SK-N-SH treated with all-trans-retinoic acid at 6 μM for 48 hours (cell line): ENCODE results near the gene TTC39C.

ENCODE experiments used
- ATAC-seq: fragments of 200-7000 bp; cut with Tn5 transposase; 3 replicates; pipeline ENCODE4 v1.9.1; 2020; ENCODE audit warnings: mild to moderate bottlenecking, moderate library complexity
- ARNTL ChIP-seq: fragments of 450-650 bp; formaldehyde crosslinking; IDR thresholded peaks from 2 replicates; pipeline ENCODE4 v1.5.0; 2020; ENCODE audit warnings: low read depth, mild to moderate bottlenecking, moderate library complexity, borderline replicate concordance
- BACH2 ChIP-seq: fragments of 250-450 bp; sonication (Bioruptor Pico); IDR thresholded peaks from 2 replicates; pipeline ENCODE4 v1.9.0; 2021; ENCODE audit warnings: mild to moderate bottlenecking, borderline replicate concordance
- CSDC2 ChIP-seq: fragments of 250-450 bp; sonication (Bioruptor Pico); IDR thresholded peaks from 2 replicates; pipeline ENCODE4 v1.5.0; 2020; ENCODE audit warnings: mild to moderate bottlenecking, moderate library complexity
- ESRRG ChIP-seq: fragments of 250-450 bp; sonication (Bioruptor Pico); IDR thresholded peaks from 2 replicates; pipeline ENCODE4 v1.6.1; 2021; ENCODE audit warnings: mild to moderate bottlenecking
- GLIS3 ChIP-seq: fragments of 250-450 bp; sonication (Bioruptor Pico); IDR thresholded peaks from 2 replicates; pipeline ENCODE4 v1.5.0; 2020; ENCODE audit warnings: mild to moderate bottlenecking, moderate library complexity
- ISL1 ChIP-seq: fragments of 250-450 bp; sonication (Bioruptor Pico); IDR thresholded peaks from 2 replicates; pipeline ENCODE4 v2.1.2; 2022; ENCODE audit warnings: mild to moderate bottlenecking, moderate library complexity
- OSR1 ChIP-seq: fragments of 250-450 bp; sonication (Bioruptor Pico); IDR thresholded peaks from 2 replicates; pipeline ENCODE4 v1.8.0; 2022; ENCODE audit warnings: moderate library complexity, mild to moderate bottlenecking, inconsistent platforms
- PPARA ChIP-seq: fragments of 250-450 bp; sonication (Bioruptor Pico); IDR thresholded peaks from 2 replicates; pipeline ENCODE4 v1.5.0; 2020; ENCODE audit warnings: mild to moderate bottlenecking, borderline replicate concordance
- RARB ChIP-seq: fragments of 250-450 bp; sonication (Bioruptor Pico); IDR thresholded peaks from 2 replicates; pipeline ENCODE4 v1.8.0; 2021; ENCODE audit warnings: mild to moderate bottlenecking, moderate library complexity
- SNAI2 ChIP-seq: fragments of 250-450 bp; sonication (Bioruptor Pico); IDR thresholded peaks from 2 replicates; pipeline ENCODE4 v1.5.0; 2020; ENCODE audit warnings: mild to moderate bottlenecking, moderate library complexity
- TCF4 ChIP-seq: fragments of 250-450 bp; sonication (Bioruptor Pico); IDR thresholded peaks from 2 replicates; pipeline ENCODE4 v1.8.0; 2021; ENCODE audit warnings: mild to moderate bottlenecking, moderate library complexity, borderline replicate concordance
- TOX ChIP-seq: fragments of 250-450 bp; sonication (Bioruptor Pico); IDR thresholded peaks from 2 replicates; pipeline ENCODE4 v1.8.0; 2021; ENCODE audit warnings: mild to moderate bottlenecking, moderate library complexity, borderline replicate concordance
- ZC3H10 ChIP-seq: fragments of 250-450 bp; sonication (Bioruptor Pico); IDR thresholded peaks from 2 replicates; pipeline ENCODE4 v1.5.1; 2021; ENCODE audit warnings: mild to moderate bottlenecking, moderate library complexity
- ZFP3 ChIP-seq: fragments of 250-450 bp; sonication (Bioruptor Pico); IDR thresholded peaks from 2 replicates; pipeline ENCODE4 v1.5.0; 2020; ENCODE audit warnings: mild to moderate bottlenecking, moderate library complexity
- ZFP30 ChIP-seq: fragments of 450-650 bp; formaldehyde crosslinking; IDR thresholded peaks from 2 replicates; pipeline ENCODE4 v1.5.0; 2022; ENCODE audit warnings: mild to moderate bottlenecking, moderate library complexity
- ZNF565 ChIP-seq: fragments of 450-650 bp; formaldehyde crosslinking; conservative IDR thresholded peaks from 2 replicates; pipeline ENCODE4 v1.5.0; 2020; ENCODE audit warnings: low read depth, mild to moderate bottlenecking, moderate library complexity
- ZNF70 ChIP-seq: fragments of 450-650 bp; formaldehyde crosslinking; IDR thresholded peaks from 2 replicates; pipeline ENCODE4 v1.5.0; 2020; ENCODE audit warnings: mild to moderate bottlenecking, moderate library complexity
- ZNF8 ChIP-seq: fragments of 450-650 bp; formaldehyde crosslinking; IDR thresholded peaks from 2 replicates; pipeline ENCODE4 v1.5.0; 2020; ENCODE audit warnings: mild to moderate bottlenecking, moderate library complexity
- TF ChIP-seq, protein P1 (sequence below): fragments of 250-450 bp; sonication (Bioruptor Pico); IDR thresholded peaks from 2 replicates; pipeline ENCODE4 v1.5.1; 2021; ENCODE audit warnings: mild to moderate bottlenecking, moderate library complexity
- TF ChIP-seq, protein P2 (sequence below): fragments of 250-450 bp; sonication (Bioruptor Pico); IDR thresholded peaks from 2 replicates; pipeline ENCODE4 v1.5.0; 2020; ENCODE audit warnings: mild to moderate bottlenecking, moderate library complexity
- TF ChIP-seq, protein P3 (sequence below): fragments of 250-450 bp; sonication (Bioruptor Pico); IDR thresholded peaks from 2 replicates; pipeline ENCODE4 v1.8.0; 2020; ENCODE audit warnings: mild to moderate bottlenecking, moderate library complexity, borderline replicate concordance
- TF ChIP-seq, protein P4 (sequence below): fragments of 250-450 bp; sonication (Bioruptor Pico); IDR thresholded peaks from 2 replicates; pipeline ENCODE4 v1.5.1; 2020; ENCODE audit warnings: low read depth, mild to moderate bottlenecking, moderate library complexity
- TF ChIP-seq, protein P5 (sequence below): fragments of 250-450 bp; sonication (Bioruptor Pico); IDR thresholded peaks from 2 replicates; pipeline ENCODE4 v1.8.0; 2021; ENCODE audit warnings: low read depth, mild to moderate bottlenecking, moderate library complexity, borderline replicate concordance

The TTC39C gene

DNA sequence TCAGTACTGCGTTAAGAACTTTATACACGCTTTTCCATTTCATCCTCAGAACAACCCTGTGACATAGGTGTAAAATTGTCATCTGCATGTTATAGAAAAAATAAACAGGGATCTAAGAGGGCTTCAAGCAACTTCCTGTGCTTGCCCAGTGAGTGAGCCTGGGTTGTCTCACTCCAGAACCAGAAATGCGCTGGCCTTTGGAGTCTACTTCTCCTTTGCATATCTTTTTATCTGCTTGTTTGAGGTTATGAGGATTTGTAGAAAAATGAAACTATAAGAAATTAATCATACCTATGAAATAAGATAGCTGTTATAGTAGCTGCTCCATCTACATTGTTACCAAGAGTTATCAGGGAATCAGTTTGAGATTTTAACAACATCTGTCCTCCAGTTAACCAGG, 69.0 kb downstream of the TTC39C start:
- ATAC-seq: no peak
- TF ChIP-seq ESRRG (CRISPR knock-in tag) (no peak), ZNF8 (CRISPR knock-in tag) (no peak), ZC3H10 (CRISPR knock-in tag) (no peak)

DNA sequence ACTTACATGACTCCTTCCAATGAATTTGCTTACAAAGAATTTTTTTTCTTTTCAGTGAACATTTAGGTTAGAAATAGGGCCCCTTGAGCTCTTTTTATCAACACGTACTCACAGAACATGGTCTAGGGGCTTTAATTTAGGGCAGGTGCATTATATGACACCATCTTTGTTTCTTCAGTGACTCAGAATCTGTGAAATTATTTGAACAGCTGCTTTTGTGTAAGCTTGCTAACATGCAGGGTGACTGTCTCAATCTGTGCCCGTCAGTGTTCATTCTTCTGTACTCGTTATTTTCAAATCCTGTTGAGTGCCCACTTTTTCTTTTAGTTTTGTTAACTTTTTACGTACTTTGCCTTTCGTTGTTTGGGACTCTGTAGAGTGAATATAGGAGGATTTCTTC, 71.5 kb downstream of the TTC39C start:
- no peak for TF ChIP-seq RARB (CRISPR knock-in tag)
- TF ChIP-seq ZFP30: no peak
- no peak for TF ChIP-seq ZC3H10 (CRISPR knock-in tag)
- no peak for TF ChIP-seq CSDC2 (CRISPR knock-in tag)
- no peak for TF ChIP-seq TOX (CRISPR knock-in tag)
- TF ChIP-seq ZNF70 (CRISPR knock-in tag): no peak
- TF ChIP-seq PPARA (CRISPR knock-in tag): no peak
- TF ChIP-seq BACH2: no peak
- no peak for TF ChIP-seq GLIS3 (CRISPR knock-in tag)
- TF ChIP-seq TCF4 (CRISPR knock-in tag): no peak
- no peak for TF ChIP-seq OSR1 (CRISPR knock-in tag)
- no peak for TF ChIP-seq ZNF8 (CRISPR knock-in tag)
- TF ChIP-seq, protein P1, sequence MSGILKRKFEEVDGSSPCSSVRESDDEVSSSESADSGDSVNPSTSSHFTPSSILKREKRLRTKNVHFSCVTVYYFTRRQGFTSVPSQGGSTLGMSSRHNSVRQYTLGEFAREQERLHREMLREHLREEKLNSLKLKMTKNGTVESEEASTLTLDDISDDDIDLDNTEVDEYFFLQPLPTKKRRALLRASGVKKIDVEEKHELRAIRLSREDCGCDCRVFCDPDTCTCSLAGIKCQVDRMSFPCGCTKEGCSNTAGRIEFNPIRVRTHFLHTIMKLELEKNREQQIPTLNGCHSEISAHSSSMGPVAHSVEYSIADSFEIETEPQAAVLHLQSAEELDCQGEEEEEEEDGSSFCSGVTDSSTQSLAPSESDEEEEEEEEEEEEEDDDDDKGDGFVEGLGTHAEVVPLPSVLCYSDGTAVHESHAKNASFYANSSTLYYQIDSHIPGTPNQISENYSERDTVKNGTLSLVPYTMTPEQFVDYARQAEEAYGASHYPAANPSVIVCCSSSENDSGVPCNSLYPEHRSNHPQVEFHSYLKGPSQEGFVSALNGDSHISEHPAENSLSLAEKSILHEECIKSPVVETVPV (CRISPR knock-in tag): no peak
- no peak for TF ChIP-seq ESRRG (CRISPR knock-in tag)
- TF ChIP-seq, protein P2, sequence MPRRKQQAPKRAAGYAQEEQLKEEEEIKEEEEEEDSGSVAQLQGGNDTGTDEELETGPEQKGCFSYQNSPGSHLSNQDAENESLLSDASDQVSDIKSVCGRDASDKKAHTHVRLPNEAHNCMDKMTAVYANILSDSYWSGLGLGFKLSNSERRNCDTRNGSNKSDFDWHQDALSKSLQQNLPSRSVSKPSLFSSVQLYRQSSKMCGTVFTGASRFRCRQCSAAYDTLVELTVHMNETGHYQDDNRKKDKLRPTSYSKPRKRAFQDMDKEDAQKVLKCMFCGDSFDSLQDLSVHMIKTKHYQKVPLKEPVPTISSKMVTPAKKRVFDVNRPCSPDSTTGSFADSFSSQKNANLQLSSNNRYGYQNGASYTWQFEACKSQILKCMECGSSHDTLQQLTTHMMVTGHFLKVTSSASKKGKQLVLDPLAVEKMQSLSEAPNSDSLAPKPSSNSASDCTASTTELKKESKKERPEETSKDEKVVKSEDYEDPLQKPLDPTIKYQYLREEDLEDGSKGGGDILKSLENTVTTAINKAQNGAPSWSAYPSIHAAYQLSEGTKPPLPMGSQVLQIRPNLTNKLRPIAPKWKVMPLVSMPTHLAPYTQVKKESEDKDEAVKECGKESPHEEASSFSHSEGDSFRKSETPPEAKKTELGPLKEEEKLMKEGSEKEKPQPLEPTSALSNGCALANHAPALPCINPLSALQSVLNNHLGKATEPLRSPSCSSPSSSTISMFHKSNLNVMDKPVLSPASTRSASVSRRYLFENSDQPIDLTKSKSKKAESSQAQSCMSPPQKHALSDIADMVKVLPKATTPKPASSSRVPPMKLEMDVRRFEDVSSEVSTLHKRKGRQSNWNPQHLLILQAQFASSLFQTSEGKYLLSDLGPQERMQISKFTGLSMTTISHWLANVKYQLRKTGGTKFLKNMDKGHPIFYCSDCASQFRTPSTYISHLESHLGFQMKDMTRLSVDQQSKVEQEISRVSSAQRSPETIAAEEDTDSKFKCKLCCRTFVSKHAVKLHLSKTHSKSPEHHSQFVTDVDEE (CRISPR knock-in tag): no peak
- no peak for TF ChIP-seq ZNF565
- TF ChIP-seq SNAI2 (CRISPR knock-in tag): no peak
- no peak for TF ChIP-seq ISL1 (CRISPR knock-in tag)
- TF ChIP-seq ARNTL: no peak
- no peak for ATAC-seq

DNA sequence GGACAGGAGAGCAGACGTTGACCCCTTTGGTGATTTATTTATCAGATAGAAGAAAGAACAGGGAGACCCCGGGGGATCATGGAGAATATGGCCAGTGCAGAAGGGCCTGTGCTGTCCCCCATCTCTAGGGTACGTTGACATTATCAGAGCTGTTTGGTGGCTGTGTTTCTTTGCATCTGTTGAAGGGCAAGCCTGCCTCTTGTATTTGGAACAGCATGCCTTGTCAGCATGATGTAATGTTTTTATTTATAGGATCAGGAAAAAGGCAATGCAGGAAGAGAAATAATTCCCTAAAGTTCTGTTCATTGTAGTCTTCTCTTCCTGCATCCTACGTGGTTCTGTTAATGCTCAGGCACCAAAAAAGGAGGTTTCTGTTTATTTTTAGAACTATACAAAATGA, 74.5 kb downstream of the TTC39C start:
- TF ChIP-seq ZFP3 (no peak), ZNF8 (CRISPR knock-in tag) (no peak), ZC3H10 (CRISPR knock-in tag) (no peak), TOX (CRISPR knock-in tag) (no peak), SNAI2 (CRISPR knock-in tag) (no peak), ZNF70 (CRISPR knock-in tag) (no peak), ZFP30 (no peak), ISL1 (CRISPR knock-in tag) (no peak), ARNTL (no peak), GLIS3 (CRISPR knock-in tag) (no peak), TCF4 (CRISPR knock-in tag) (no peak), PPARA (CRISPR knock-in tag) (no peak), CSDC2 (CRISPR knock-in tag) (no peak), RARB (CRISPR knock-in tag) (no peak), BACH2 (no peak)
- TF ChIP-seq, protein P2 (CRISPR knock-in tag): no peak
- TF ChIP-seq, protein P3, sequence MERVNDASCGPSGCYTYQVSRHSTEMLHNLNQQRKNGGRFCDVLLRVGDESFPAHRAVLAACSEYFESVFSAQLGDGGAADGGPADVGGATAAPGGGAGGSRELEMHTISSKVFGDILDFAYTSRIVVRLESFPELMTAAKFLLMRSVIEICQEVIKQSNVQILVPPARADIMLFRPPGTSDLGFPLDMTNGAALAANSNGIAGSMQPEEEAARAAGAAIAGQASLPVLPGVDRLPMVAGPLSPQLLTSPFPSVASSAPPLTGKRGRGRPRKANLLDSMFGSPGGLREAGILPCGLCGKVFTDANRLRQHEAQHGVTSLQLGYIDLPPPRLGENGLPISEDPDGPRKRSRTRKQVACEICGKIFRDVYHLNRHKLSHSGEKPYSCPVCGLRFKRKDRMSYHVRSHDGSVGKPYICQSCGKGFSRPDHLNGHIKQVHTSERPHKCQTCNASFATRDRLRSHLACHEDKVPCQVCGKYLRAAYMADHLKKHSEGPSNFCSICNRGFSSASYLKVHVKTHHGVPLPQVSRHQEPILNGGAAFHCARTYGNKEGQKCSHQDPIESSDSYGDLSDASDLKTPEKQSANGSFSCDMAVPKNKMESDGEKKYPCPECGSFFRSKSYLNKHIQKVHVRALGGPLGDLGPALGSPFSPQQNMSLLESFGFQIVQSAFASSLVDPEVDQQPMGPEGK: no peak
- TF ChIP-seq, protein P1 (CRISPR knock-in tag): no peak
- TF ChIP-seq, protein P4, sequence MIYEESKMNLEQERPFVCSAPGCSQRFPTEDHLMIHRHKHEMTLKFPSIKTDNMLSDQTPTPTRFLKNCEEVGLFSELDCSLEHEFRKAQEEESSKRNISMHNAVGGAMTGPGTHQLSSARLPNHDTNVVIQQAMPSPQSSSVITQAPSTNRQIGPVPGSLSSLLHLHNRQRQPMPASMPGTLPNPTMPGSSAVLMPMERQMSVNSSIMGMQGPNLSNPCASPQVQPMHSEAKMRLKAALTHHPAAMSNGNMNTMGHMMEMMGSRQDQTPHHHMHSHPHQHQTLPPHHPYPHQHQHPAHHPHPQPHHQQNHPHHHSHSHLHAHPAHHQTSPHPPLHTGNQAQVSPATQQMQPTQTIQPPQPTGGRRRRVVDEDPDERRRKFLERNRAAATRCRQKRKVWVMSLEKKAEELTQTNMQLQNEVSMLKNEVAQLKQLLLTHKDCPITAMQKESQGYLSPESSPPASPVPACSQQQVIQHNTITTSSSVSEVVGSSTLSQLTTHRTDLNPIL (CRISPR knock-in tag): no peak
- TF ChIP-seq, protein P5, sequence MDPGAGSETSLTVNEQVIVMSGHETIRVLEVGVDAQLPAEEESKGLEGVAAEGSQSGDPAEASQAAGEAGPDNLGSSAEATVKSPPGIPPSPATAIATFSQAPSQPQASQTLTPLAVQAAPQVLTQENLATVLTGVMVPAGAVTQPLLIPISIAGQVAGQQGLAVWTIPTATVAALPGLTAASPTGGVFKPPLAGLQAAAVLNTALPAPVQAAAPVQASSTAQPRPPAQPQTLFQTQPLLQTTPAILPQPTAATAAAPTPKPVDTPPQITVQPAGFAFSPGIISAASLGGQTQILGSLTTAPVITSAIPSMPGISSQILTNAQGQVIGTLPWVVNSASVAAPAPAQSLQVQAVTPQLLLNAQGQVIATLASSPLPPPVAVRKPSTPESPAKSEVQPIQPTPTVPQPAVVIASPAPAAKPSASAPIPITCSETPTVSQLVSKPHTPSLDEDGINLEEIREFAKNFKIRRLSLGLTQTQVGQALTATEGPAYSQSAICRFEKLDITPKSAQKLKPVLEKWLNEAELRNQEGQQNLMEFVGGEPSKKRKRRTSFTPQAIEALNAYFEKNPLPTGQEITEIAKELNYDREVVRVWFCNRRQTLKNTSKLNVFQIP (CRISPR knock-in tag): no peak
- peak; percentile 25; the same call in 1 of the 3 replicates for ATAC-seq
